RWPE2 (cell line): ENCODE measurements around the gene SLC44A3.

ENCODE experiments used
- ATAC-seq: fragments of 200-7000 bp; cut with Tn5 transposase; 3 replicates; pipeline ENCODE4 v1.9.1; 2021; ENCODE audit warnings: low read depth
- DNase-seq: peaks from one replicate; pipeline ENCODE4 v3.0.0-alpha.2; 2020; ENCODE audit warnings: low spot score
- H3K27ac ChIP-seq: fragments of 450-650 bp; 2 replicates; pipeline ENCODE4 v1.5.1; 2017; ENCODE audit warnings: mild to moderate bottlenecking; ENCODE audit not compliant: poor library complexity, severe bottlenecking
- H3K27me3 ChIP-seq: fragments of 250-450 bp; sonication (Bioruptor Pico); 2 replicates; pipeline ENCODE4 v1.5.1; 2021; ENCODE audit warnings: mild to moderate bottlenecking, moderate library complexity; ENCODE audit not compliant: insufficient read depth, poor library complexity, severe bottlenecking
- H3K36me3 ChIP-seq: fragments of 250-450 bp; sonication (Bioruptor Pico); 2 replicates; pipeline ENCODE4 v1.5.1; 2020; ENCODE audit warnings: low read depth, mild to moderate bottlenecking, moderate library complexity
- H3K4me1 ChIP-seq: fragments of 250-450 bp; sonication (Bioruptor Pico); 2 replicates; pipeline ENCODE4 v1.5.1; 2021; ENCODE audit warnings: mild to moderate bottlenecking, moderate library complexity; ENCODE audit not compliant: insufficient read depth, poor library complexity, severe bottlenecking
- H3K4me3 ChIP-seq: fragments of 250-450 bp; sonication (Bioruptor Pico); 2 replicates; pipeline ENCODE4 v1.5.1; 2021; ENCODE audit warnings: mild to moderate bottlenecking, moderate library complexity; ENCODE audit not compliant: severe bottlenecking
- H3K9me3 ChIP-seq: fragments of 250-450 bp; sonication (Bioruptor Pico); 2 replicates; pipeline ENCODE4 v1.5.1; 2021; ENCODE audit warnings: mild to moderate bottlenecking, moderate library complexity; ENCODE audit not compliant: severe bottlenecking
- CTCF ChIP-seq: fragments of 450-650 bp; IDR thresholded peaks from one replicate; pipeline ENCODE4 v1.5.1; 2017; ENCODE audit warnings: mild to moderate bottlenecking, moderate library complexity; ENCODE audit not compliant: poor library complexity, severe bottlenecking

Gene SLC44A3

GRCh38 chr1:94865360-94865759 lies 45.2 kb downstream of the SLC44A3 start:
- H3K27ac ChIP-seq = peak overlapping the region; percentile 93
- no peak for TF ChIP-seq CTCF
- H3K4me3 ChIP-seq = no peak overlapping the region
- DNase-seq = no peak
- H3K4me1 ChIP-seq = peaks cover 37% of the 10 kb centered on the region
- ATAC-seq = no peak
- no peaks in the 10 kb centered on the region for H3K9me3 ChIP-seq
- H3K36me3 ChIP-seq = no peaks in the 10 kb centered on the region
- H3K27me3 ChIP-seq = no peaks in the 10 kb centered on the region

GRCh38 chr1:94866164-94866807 lies 46.1 kb downstream of the SLC44A3 start:
- no peaks in the 10 kb centered on the region for H3K9me3 ChIP-seq
- no peak overlapping the region for H3K4me3 ChIP-seq
- TF ChIP-seq CTCF = no peak
- no peak for ATAC-seq
- H3K4me1 ChIP-seq = peaks cover 37% of the 10 kb centered on the region
- H3K36me3 ChIP-seq = no peaks in the 10 kb centered on the region
- no peak for DNase-seq
- H3K27ac ChIP-seq = no peak overlapping the region
- no peaks in the 10 kb centered on the region for H3K27me3 ChIP-seq

GRCh38 chr1:94871031-94871430 lies 50.9 kb downstream of the SLC44A3 start:
- no peaks in the 10 kb centered on the region for H3K9me3 ChIP-seq
- H3K27me3 ChIP-seq = no peaks in the 10 kb centered on the region
- H3K36me3 ChIP-seq = no peaks in the 10 kb centered on the region
- ATAC-seq = no peak
- H3K4me1 ChIP-seq = peaks cover 13% of the 10 kb centered on the region
- no peak for TF ChIP-seq CTCF
- no peak overlapping the region for H3K4me3 ChIP-seq
- no peak overlapping the region for H3K27ac ChIP-seq
- no peak for DNase-seq

GRCh38 chr1:94872771-94873495 lies 52.8 kb downstream of the SLC44A3 start:
- H3K4me1 ChIP-seq = peaks cover 19% of the 10 kb centered on the region
- H3K36me3 ChIP-seq = no peaks in the 10 kb centered on the region
- H3K4me3 ChIP-seq = no peak overlapping the region
- TF ChIP-seq CTCF = no peak
- H3K27me3 ChIP-seq = no peaks in the 10 kb centered on the region
- no peak for ATAC-seq
- H3K9me3 ChIP-seq = no peaks in the 10 kb centered on the region
- no peak overlapping the region for H3K27ac ChIP-seq
- DNase-seq = no peak
